ENCODE results near the gene OSER1.

The OSER1 gene

DNA sequence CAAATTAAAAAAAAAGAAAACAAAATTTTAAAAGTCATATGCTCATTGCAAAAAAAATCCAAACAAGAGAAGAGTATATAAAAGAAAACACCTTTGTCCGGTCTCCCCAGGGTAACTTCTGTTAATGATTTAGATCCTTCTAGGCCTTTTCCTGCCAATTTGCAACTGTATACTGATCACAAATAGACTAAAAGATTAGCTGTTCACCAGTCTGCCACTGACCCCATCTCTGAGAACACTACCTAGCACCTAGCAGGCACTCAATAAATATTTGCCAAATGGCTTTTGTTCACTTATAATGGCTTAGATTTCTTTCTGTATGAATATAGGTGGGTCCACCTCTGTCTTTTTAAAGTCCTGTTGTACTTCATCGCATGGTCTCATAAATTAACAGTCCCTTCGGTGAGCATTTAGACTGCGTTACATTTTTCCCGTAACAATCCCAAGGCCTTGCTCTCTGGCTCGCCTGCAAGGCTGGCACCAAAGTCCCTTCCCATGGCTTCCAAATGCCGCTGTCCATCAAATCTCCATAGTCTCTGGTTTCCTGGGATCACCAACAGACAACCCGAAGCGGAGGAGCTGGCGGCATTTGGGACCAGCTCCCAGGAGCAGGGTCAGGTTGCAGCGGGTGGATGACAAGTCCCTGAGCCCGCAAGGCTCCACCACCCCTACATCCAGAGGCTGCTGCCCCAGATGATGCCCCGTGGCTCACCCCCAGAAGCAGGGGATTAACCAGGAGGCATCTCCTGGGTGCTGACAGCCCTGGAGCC, 35.4 kb downstream of the OSER1 start:
- no peak for DNase-seq (ENCODE audit: low read depth)

GRCh38 chr20:44173846-44174245, 36.7 kb downstream of the OSER1 start:
- no peak for DNase-seq (ENCODE audit: low read depth)

DNA sequence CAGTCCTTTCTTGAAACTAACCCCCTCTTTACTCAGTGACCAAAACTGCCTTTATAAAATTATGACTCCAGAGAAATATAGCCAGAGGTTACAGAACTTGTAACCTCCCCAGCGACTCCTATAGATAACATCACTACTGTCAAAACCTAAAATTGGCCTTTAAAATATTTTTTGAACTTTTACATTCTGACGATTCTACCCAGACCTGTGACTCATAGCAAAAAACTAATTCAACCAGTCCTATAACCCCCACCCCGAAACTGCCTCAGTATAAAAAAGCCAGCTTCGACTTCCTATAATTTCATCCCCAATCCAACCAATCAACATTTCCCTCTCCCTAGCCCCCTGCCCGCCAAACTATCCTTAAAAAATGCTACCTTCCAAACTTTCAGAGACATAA, 37.5 kb downstream of the OSER1 start:
- DNase-seq (ENCODE audit: low read depth): no peak

DNA sequence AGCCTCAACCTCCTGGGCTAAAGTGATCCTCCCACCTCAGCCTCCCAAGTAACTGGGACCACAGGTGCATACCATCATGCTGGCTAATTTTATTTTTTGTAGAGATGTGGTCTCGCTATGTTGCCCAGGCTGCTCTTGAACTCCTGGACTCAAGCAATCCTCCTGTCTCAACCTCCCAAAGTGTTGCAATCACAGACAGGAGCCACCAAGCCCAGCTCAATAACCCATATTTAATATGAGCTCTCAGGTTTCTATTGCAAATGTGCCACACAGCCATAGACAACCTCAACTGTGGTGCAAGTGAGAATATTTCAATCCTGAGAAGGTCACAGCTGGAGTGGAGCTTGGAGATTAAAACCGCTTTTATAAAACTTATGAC, 38.0 kb downstream of the OSER1 start:
- no peak for DNase-seq (ENCODE audit: low read depth)

DNA sequence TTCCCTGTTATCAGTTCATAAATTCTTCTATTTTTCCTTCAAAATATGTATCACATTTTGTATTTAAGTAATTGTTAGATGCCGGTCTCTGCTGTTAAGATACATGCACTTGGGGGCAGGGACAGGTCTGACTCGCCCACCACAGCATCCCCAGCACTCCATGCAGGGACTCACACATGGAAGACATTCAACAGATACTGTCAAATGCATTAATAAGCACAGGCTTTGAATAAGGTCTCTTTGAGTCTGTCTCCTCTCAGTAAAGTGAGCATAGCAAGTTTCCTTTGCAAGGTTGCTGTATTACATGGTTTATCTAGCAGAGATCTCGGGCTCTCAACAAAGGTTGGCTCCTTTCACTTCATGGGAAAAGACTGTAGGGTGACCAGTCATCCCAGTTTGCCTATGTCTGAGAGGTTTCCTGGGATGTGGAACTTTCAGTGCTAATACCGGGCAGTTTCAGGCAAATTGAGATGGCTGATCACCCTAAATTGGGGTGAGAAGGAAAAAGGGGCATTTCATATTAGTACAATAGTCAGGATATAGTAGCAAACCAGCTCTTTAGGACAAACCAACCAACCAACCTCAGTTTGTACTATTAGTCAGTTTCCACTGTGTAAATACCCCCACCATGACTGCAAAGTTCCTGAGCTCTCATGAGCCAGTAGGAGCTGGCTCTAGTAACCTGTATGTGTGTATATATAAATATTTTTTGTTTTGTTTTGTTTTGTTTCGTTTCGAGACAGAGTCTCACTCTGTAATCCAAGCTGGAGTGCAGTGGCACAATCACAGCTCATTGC, 38.6 kb downstream of the OSER1 start:
- DNase-seq (ENCODE audit: low read depth): no peak

DNA sequence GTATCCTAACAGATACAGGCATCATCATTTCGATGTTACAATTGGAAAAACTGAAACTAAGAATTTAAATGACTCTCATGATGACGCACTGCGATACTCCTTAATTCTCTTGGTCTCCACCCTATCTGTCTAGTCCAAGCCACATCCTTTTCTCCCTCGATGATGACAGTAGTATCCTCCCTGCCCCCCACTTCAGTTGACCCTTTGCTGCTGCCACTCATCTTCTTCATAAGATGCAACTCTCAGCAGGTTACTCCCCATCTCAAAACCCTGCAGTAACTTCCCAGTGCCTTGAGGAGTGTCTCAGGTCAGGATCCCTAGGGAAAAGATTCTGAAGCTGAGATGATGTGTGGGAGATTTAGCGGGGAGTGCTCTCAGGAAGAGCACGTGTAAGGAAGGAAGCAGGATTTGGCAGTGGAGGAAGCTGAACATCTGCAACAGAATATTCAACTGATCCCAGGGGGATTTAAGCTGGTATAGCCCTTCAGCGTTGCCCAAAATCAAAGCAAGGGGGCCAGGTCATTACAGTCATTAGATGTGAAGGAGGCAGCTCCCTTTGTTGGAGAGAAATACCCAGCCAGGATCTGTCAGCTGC, 39.7 kb downstream of the OSER1 start:
- no peak for DNase-seq (ENCODE audit: low read depth)

DNA sequence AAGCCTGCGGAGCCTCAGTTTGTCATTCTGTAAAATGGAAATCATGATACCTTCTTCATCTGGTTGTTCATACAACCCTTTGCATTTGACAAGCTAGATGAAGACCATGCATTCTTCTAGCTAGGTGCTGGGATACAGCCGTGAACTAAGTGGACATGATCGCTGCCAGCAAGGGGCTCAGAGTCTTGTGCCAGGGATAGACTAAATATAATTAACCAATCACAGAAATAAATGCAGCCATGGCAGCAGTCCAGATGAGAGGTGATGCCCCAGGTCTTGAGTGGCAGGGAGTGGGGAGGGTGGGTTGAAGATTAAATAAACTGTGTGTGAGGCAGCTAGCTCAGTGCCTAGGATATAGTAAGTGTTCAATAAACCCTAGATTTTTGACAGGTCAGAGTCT, 42.8 kb downstream of the OSER1 start:
- no peak for DNase-seq (ENCODE audit: low read depth)

GRCh38 chr20:44166477-44166876, 44.1 kb downstream of the OSER1 start:
- DNase-seq (ENCODE audit: low read depth): no peak

GRCh38 chr20:44166008-44166407, 44.6 kb downstream of the OSER1 start:
- no peak for DNase-seq (ENCODE audit: low read depth)

- no peak for DNase-seq (ENCODE audit: low read depth)
Measured at GRCh38 chr20:44160133-44160532, 50.4 kb downstream of the OSER1 start.

GRCh38 chr20:44159711-44160110, 50.9 kb downstream of the OSER1 start:
- no peak for DNase-seq (ENCODE audit: low read depth)

DNA sequence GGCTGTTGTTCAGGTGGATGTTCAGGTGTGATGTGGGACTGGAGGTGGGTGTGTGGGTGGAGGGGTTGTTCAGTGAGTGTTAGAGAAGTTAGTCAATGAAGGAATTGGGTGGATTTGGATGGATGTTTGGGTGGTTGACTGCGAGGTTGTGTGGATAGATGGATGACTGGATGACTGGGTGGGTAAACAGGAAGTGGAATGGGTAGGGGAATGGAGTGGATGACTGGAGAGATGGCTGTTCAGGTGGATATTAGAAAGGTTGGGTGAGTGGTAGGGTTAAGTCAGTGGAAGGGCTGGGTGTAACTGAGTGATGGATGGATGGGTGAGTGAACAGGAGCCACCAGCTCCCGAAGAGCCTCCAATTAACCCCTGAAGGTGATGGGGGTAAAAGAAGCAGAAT, 51.4 kb downstream of the OSER1 start:
- no peak for DNase-seq (ENCODE audit: low read depth)

DNA sequence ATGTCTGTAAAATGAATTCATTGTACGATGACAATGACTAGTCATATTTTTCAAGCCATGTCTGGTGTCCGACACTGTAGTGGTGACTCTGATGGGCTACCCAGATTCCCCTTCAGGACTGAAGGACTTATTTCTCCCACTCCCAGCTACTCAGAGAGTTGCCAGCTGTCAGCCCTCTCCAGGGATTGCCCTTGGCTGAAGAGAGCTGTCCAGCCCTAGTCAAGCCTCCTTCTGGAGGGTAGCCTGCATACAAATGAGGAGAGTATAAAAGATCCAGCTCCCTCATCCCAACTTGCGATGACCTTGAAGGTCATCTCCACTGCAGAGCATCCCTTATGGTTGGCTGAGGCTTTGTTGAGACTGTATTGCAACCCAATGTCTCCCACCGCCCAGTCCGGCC, 53.5 kb downstream of the OSER1 start:
- DNase-seq (ENCODE audit: low read depth): no peak

DNA sequence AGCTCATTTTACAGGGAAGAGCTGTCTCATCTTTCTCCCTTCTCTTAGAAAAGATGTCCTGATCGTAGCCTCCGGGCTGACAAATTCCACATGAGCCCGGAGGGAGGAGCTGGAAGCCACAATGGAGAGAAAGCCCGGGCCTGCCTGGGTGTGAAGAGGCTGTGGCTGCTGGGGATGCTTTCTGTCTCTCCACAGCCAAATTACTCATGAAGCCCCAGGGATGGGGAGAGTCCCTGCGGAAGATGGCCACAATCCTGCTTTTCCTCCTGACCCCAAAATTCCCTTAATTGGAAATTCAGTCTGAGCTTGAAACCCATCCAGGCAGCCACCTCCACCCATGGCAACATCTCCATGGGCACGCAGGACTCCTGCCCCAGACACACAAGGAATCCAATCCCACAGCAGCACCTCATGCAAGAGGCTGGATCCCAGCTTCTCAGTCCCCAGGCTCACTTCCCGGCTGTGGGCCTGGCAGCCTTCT, 56.0 kb downstream of the OSER1 start:
- no peak for DNase-seq (ENCODE audit: low read depth)

DNA sequence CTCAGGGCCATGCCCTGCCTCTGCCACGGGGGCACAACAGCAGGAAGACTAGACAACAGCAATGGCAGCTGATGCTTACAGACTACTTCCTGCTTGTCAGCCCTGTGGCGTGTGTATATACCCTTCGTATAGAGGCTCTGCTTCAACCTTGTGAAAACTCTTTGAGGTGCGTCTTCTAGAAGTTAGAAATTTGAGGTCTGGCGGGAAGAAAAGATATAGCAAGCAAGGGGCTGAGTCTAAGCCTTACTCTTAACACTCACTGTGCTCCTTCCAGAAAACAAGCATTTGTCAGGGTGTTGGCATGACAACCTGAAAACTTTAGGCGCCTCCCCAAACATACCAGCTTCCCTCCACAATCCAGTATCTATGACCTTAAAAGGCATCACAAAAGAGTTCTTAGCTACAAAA, 56.9 kb downstream of the OSER1 start:
- DNase-seq (ENCODE audit: low read depth): no peak

DNA sequence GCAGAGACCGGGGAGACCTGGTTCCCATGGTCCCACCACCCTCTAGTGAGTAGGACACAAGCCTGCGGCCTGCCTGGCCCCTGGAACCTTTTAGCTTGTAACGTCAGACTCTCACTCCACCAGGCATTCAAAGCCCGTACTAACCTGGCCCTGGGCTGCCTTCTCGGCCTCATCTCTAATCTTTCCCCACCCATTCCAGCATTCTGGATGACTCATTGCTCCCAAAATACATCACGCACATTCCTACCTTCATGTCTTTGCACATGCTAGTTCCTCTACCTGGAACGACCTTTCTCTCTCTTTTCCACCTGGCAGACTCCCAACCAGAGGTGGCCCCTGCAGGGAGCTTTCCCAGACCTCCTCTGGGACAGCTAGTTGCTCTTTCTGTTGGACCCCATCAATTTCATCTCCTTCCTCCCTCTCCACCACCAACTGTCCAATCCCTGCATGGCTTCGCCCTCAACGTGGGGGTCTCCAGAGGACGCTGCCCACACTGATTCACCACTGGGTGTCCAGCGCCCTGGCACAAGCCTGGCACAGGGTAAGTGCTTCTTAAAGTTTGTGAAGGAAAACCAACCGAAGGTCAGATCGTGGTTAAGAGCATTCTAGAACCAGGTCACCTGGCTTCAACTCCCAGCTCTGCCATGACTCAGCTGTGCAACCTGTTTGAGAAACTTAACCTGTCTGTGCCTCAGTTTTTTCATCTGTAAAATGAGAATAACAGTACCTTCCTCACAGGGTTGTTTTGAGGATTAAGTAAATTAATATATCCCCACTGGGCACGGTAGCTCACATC, 58.8 kb downstream of the OSER1 start:
- no peak for DNase-seq (ENCODE audit: low read depth)

GRCh38 chr20:44146272-44146671, 64.3 kb downstream of the OSER1 start:
- DNase-seq (ENCODE audit: low read depth): no peak

Data from activated T-cell treated with anti-CD3 and anti-CD28 coated beads for 1 hour (primary cell).